OCI-LY3 (cell line): ENCODE measurements around the gene LRRC19.

Experiments used
- H2AFZ ChIP-seq: fragments of 200-600, 300-600 bp; shearing (Covaris generic); 2 replicates; pipeline ENCODE4 v1.6.0; 2014; ENCODE audit warnings: antibody characterized with exemption, low read depth, low read length
- H3K27ac ChIP-seq: fragments of 200-600, 300-600 bp; sonication (generic); 2 replicates; pipeline ENCODE4 v1.5.1; 2014; ENCODE audit warnings: mild to moderate bottlenecking, low read length, moderate library complexity, mixed read lengths
- H3K27me3 ChIP-seq: fragments of 200-600, 300-600 bp; sonication (generic); 2 replicates; pipeline ENCODE4 v1.6.1; 2014; ENCODE audit warnings: low read depth, low read length, mixed read lengths
- H3K36me3 ChIP-seq: fragments of 200-600, 300-600 bp; sonication (generic); replicated peaks from 2 replicates; pipeline ENCODE3; 2014; ENCODE audit warnings: low read depth, low read length, mixed read lengths
- H3K4me1 ChIP-seq: fragments of 300-600, 200-600 bp; sonication (generic); 2 replicates; pipeline ENCODE4 v1.6.1; 2014; ENCODE audit warnings: low read length, mixed read lengths
- H3K4me2 ChIP-seq: fragments of 200-600, 300-600 bp; sonication (generic); 2 replicates; pipeline ENCODE4 v1.6.1; 2014; ENCODE audit warnings: low read length, mixed read lengths
- H3K4me3 ChIP-seq: fragments of 300-600, 200-600 bp; sonication (generic); 2 replicates; pipeline ENCODE4 v1.5.1; 2014; ENCODE audit warnings: antibody characterized with exemption, mild to moderate bottlenecking, low read length, moderate library complexity
- H3K79me2 ChIP-seq: fragments of 300-600, 200-600 bp; shearing (Covaris generic); 2 replicates; pipeline ENCODE4 v1.6.1; 2014; ENCODE audit warnings: mild to moderate bottlenecking, low read length, mixed read lengths
- H3K9ac ChIP-seq: fragments of 300-600, 200-600 bp; shearing (Covaris generic); 2 replicates; pipeline ENCODE4 v1.6.0; 2014; ENCODE audit warnings: mild to moderate bottlenecking, low read length, moderate library complexity
- H3K9me3 ChIP-seq: fragments of 200-600, 300-600 bp; shearing (Covaris generic); 2 replicates; pipeline ENCODE4 v1.6.1; 2014; ENCODE audit warnings: low read length, mixed read lengths; ENCODE audit not compliant: insufficient read depth
- H4K20me1 ChIP-seq: fragments of 200-600, 300-600 bp; sonication (generic); 2 replicates; pipeline ENCODE4 v1.6.1; 2016; ENCODE audit warnings: low read length, mixed read lengths; ENCODE audit not compliant: insufficient read depth
- CTCF ChIP-seq: fragments of 200-600, 300-600 bp; sonication (generic); IDR thresholded peaks from 2 replicates; pipeline ENCODE4 v1.5.1; 2014; ENCODE audit warnings: antibody characterized with exemption, low read length, low read depth
- EZH2phosphoT487 ChIP-seq: fragments of 200-600 bp; shearing (Covaris generic); IDR thresholded peaks from 2 replicates; pipeline ENCODE4 v1.6.1; 2018; ENCODE audit warnings: antibody characterized with exemption, mixed run types, low read depth

Gene LRRC19, protein sequence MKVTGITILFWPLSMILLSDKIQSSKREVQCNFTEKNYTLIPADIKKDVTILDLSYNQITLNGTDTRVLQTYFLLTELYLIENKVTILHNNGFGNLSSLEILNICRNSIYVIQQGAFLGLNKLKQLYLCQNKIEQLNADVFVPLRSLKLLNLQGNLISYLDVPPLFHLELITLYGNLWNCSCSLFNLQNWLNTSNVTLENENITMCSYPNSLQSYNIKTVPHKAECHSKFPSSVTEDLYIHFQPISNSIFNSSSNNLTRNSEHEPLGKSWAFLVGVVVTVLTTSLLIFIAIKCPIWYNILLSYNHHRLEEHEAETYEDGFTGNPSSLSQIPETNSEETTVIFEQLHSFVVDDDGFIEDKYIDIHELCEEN

DNA sequence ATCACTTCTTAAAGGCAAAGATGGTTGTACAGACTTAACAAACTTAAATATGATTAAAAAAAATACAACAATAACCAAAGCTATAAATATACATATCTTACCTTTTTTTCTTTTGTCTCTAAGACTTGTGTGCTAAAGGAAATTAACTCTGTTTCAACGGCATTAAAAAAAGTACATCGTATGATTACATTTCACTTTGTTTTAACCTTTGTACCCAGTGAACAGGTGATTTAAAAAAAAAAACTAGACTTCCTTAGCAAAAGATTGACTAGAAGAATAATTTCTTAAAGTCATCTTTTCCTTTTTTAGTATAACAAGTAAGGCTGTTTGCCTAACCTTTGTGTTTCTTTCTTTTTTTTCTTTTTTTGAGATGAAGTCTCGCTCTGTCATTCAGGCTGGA, at the start of gene LRRC19:
Gene LRRC19 (minus strand): TSS at position 182 of the 400 bp plus-strand sequence. CDS start 5,978 bp downstream, outside the sequence.
- Histone ChIP-seq H3K9me3 (no peaks in the 10 kb centered on the region), H4K20me1 (no peaks in the 10 kb centered on the region), H3K27me3 (no peaks in the 10 kb centered on the region), H3K4me3 (no peak within 1 kb of the TSS), H3K79me2 (no peaks in the 10 kb centered on the region), H2AFZ (no peak within 1 kb of the TSS), H3K27ac (no peak within 1 kb of the TSS), H3K4me1 (no peaks in the 10 kb centered on the region), H3K9ac (no peak within 1 kb of the TSS), H3K4me2 (no peak within 1 kb of the TSS), H3K36me3 (no peaks in the 10 kb centered on the region)
- no peak for TF ChIP-seq CTCF
- no peak for TF ChIP-seq EZH2phosphoT487

DNA sequence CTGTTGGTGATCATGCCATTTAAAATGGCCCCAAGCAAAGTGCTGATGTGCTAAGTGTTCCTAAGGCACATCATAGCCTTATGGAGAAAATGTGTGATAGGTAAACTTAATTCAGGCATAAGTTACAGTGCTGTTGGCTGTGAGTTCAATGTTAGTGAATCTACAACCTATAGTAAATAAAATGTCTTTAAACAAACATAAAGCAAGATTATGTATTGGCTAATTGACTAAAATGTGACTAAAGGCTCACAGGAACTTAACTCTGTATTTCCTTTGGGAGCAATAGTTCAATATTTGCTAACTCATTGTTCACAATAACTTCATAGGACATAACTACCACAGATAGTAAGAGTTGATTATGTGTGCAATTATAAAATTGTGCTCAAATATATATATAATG, 49.4 kb upstream of the LRRC19 start:
- H2AFZ ChIP-seq = no peak overlapping the region
- H3K27ac ChIP-seq = no peak overlapping the region
- no peaks in the 10 kb centered on the region for H3K9me3 ChIP-seq
- H4K20me1 ChIP-seq = no peaks in the 10 kb centered on the region
- no peak overlapping the region for H3K4me2 ChIP-seq
- no peaks in the 10 kb centered on the region for H3K36me3 ChIP-seq
- TF ChIP-seq CTCF = no peak
- no peak for TF ChIP-seq EZH2phosphoT487
- H3K4me3 ChIP-seq = no peak overlapping the region
- no peak overlapping the region for H3K9ac ChIP-seq
- H3K27me3 ChIP-seq = no peaks in the 10 kb centered on the region
- no peaks in the 10 kb centered on the region for H3K79me2 ChIP-seq
- H3K4me1 ChIP-seq = no peaks in the 10 kb centered on the region

- Histone ChIP-seq H4K20me1 (no peaks in the 10 kb centered on the region), H3K9ac (no peak overlapping the region), H3K27ac (no peak overlapping the region), H3K79me2 (no peaks in the 10 kb centered on the region), H3K36me3 (no peaks in the 10 kb centered on the region), H3K4me3 (no peak overlapping the region), H3K4me2 (no peak overlapping the region), H3K9me3 (no peaks in the 10 kb centered on the region), H3K4me1 (no peaks in the 10 kb centered on the region), H2AFZ (no peak overlapping the region), H3K27me3 (no peaks in the 10 kb centered on the region)
- TF ChIP-seq CTCF (no peak), EZH2phosphoT487 (no peak)
Observed at GRCh38 chr9:27054125-27054524, 48.7 kb upstream of the LRRC19 start.

DNA sequence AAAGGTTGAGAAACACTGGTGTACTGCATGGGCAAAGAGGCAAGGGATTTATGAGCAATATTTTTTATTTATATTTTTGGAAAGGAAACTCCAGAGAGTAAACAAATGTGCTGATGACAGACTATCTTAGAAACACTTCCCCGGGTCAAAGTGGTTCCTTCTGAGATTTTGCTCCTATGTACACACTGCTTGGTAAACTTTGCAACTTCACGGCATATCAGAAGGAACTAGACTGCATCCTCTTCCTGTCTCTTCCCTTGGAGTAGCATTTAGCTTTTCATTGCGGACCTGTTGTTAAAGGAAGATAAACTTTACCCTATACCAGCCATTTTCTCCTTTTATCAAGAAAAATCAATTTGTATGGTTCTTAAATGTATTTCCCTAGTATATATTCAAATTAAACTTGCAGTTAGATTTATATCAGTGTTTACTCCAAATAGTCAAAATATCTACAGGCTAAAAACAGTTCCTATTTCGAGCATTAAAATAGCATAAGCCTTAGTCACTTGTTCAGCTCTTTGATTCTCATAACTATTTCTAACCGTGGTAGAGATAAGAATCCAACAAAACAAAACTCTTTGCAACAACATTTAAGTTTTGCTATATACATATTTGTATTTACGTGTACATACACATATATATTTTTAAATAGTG, 48.0 kb upstream of the LRRC19 start:
- Histone ChIP-seq H3K4me2 (no peak overlapping the region), H3K4me3 (no peak overlapping the region)

More for the DNA sequence above, 48.0 kb upstream of the LRRC19 start:
- no peaks in the 10 kb centered on the region for H3K36me3 ChIP-seq
- no peak overlapping the region for H3K9ac ChIP-seq
- no peaks in the 10 kb centered on the region for H3K79me2 ChIP-seq
- no peak for TF ChIP-seq CTCF
- no peak for TF ChIP-seq EZH2phosphoT487
- no peaks in the 10 kb centered on the region for H3K27me3 ChIP-seq
- H4K20me1 ChIP-seq = no peaks in the 10 kb centered on the region
- no peak overlapping the region for H3K27ac ChIP-seq
- no peaks in the 10 kb centered on the region for H3K9me3 ChIP-seq
- no peaks in the 10 kb centered on the region for H3K4me1 ChIP-seq
- H2AFZ ChIP-seq = no peak overlapping the region
